Activated T-helper 1 cell treated with anti-CD3 and anti-CD28 coated beads, Interleukin-12 subunit alpha, Interleukin-12 subunit beta, Interleukin-2, Interleukin-4 antibody, amounts not matched to agents 30 ng/mL and 10 ng/mL and 1 ng/mL, durations not matched to agents 14 hours and 24 hours and 36 hours (primary cell): ENCODE measurements around the gene LRRFIP1. TPM values are rescaled to one million over a fixed set of nuclear protein-coding genes. Genes with fewer than 3 reads are reported as not detected.
"Not testable (repeated sequence)": the region's sequence is repeated elsewhere in the genome, so short reads cannot be mapped to it uniquely, and the experiment has no call there.

Experiments
- DNase-seq: peaks from one replicate; pipeline ENCODE4 v3.0.0; 2021; ENCODE audit warnings: low spot score
- H3K27ac Mint-ChIP-seq: one replicate; pipeline ENCODE4 v1.8.0; 2021; ENCODE audit warnings: mild to moderate bottlenecking, mixed read lengths
- H3K27me3 Mint-ChIP-seq: one replicate; pipeline ENCODE4 v1.8.0; 2022; ENCODE audit warnings: mild to moderate bottlenecking, moderate library complexity, mixed read lengths; ENCODE audit not compliant: insufficient read depth
- H3K36me3 Mint-ChIP-seq: one replicate; pipeline ENCODE4 v1.8.0; 2021; ENCODE audit warnings: low read depth, mixed read lengths
- H3K4me1 Mint-ChIP-seq: one replicate; pipeline ENCODE4 v1.8.0; 2021; ENCODE audit warnings: low read depth, mixed read lengths
- H3K4me3 Mint-ChIP-seq: one replicate; pipeline ENCODE4 v1.8.0; 2021; ENCODE audit warnings: mild to moderate bottlenecking, moderate library complexity, mixed read lengths
- H3K9me3 Mint-ChIP-seq: one replicate; pipeline ENCODE4 v1.8.0; 2021; ENCODE audit warnings: mixed read lengths
- intact Hi-C: fragments of 100-400 bp; cut with micrococcal nuclease; formaldehyde crosslinking; loops from one replicate; pipeline ENCODE4 v1.15.1; 2024
- total RNA-seq: library from RNA; stranded (reverse); gene quantifications from 2 replicates; pipeline ENCODE4 v1.2.3, GENCODE V29; 2022

Gene LRRFIP1
- total RNA-seq, 1 donor from 2014 or later, result 212 TPM

- peaks cover 4% of the 10 kb centered on the region for H3K27me3 Mint-ChIP-seq
- H3K36me3 Mint-ChIP-seq, result no peaks in the 10 kb centered on the region
- H3K27ac Mint-ChIP-seq, result no peak overlapping the region
- intact Hi-C loops, result no loop called here
- H3K4me3 Mint-ChIP-seq, result no peak overlapping the region
- H3K9me3 Mint-ChIP-seq, result no peaks in the 10 kb centered on the region
- no peak for DNase-seq
- H3K4me1 Mint-ChIP-seq, result peaks cover 8% of the 10 kb centered on the region
Measured at GRCh38 chr2:237592425-237592980, 34.9 kb upstream of the LRRFIP1 start.

DNA sequence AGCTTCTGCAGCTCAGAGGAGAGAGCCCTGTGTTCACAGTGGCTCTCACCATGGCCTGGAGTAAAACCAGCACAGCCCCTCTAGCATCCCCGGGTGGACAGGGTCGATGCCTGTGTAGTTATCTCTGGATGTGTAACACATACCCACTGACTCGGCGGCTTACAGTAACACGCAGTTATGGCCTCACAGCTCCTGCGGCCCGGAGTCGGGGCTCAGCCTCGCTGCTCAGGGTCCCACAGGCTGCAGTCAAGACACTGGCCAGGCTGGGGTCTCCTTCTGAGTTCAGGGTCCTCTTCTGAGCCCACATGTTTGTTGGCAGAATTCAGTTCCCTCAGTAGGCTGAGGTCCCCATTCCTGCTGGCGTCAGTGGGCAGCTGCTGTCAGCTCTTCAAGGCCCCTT is 34.4 kb upstream of the LRRFIP1 start:
- H3K27me3 Mint-ChIP-seq, result peaks cover 4% of the 10 kb centered on the region
- no peak overlapping the region for H3K27ac Mint-ChIP-seq
- intact Hi-C loops, result no loop called here
- peaks cover 8% of the 10 kb centered on the region for H3K4me1 Mint-ChIP-seq
- DNase-seq, result no peak
- no peak overlapping the region for H3K4me3 Mint-ChIP-seq
- no peaks in the 10 kb centered on the region for H3K9me3 Mint-ChIP-seq
- H3K36me3 Mint-ChIP-seq, result no peaks in the 10 kb centered on the region

- Mint-ChIP-seq H3K4me1 (peaks cover 8% of the 10 kb centered on the region), H3K36me3 (no peaks in the 10 kb centered on the region), H3K4me3 (no peak overlapping the region), H3K9me3 (no peaks in the 10 kb centered on the region), H3K27me3 (peaks cover 3% of the 10 kb centered on the region), H3K27ac (no peak overlapping the region)
- DNase-seq, result no peak
- intact Hi-C loops, result no loop called here
Measured at GRCh38 chr2:237593596-237594320, 33.6 kb upstream of the LRRFIP1 start.

DNA sequence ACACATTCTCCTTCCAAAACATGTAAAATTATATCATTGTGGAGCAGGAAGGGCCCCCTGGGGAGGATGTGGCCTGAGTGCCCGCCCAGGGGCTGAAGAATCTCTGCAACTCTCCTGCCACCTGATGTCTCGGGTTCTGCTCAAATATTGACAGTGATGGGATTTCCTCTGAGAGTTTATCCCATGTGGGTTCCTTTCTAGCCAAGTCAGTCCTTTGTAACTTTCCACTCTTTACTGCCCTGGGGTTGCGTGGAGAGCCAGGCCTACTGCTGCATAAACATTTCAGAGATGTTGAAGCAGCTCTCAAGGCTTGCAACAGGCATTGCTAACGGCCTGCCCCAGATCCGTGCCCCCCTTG is 32.9 kb upstream of the LRRFIP1 start:
- intact Hi-C loops, result no loop called here
- no peak for DNase-seq
- Mint-ChIP-seq H3K9me3 (no peaks in the 10 kb centered on the region), H3K4me3 (no peak overlapping the region), H3K36me3 (no peaks in the 10 kb centered on the region), H3K27ac (no peak overlapping the region), H3K4me1 (peaks cover 8% of the 10 kb centered on the region), H3K27me3 (peaks cover 2% of the 10 kb centered on the region)

- H3K9me3 Mint-ChIP-seq, intact Hi-C loops, DNase-seq, H3K36me3 Mint-ChIP-seq, H3K27ac Mint-ChIP-seq, H3K4me1 Mint-ChIP-seq, H3K27me3 Mint-ChIP-seq, H3K4me3 Mint-ChIP-seq: not testable (repeated sequence)
Measured at GRCh38 chr2:237595829-237596519, 31.4 kb upstream of the LRRFIP1 start.

GRCh38 chr2:237596520-237597195 is 30.7 kb upstream of the LRRFIP1 start:
- H3K4me1 Mint-ChIP-seq, result peaks cover 2% of the 10 kb centered on the region
- no peak for DNase-seq
- H3K36me3 Mint-ChIP-seq, result no peaks in the 10 kb centered on the region
- no peaks in the 10 kb centered on the region for H3K9me3 Mint-ChIP-seq
- H3K27ac Mint-ChIP-seq, result no peak overlapping the region
- H3K4me3 Mint-ChIP-seq, result no peak overlapping the region
- H3K27me3 Mint-ChIP-seq, result no peaks in the 10 kb centered on the region
- intact Hi-C loops, result no loop called here

- H3K27me3 Mint-ChIP-seq, result no peaks in the 10 kb centered on the region
- no peaks in the 10 kb centered on the region for H3K9me3 Mint-ChIP-seq
- no peak overlapping the region for H3K4me3 Mint-ChIP-seq
- intact Hi-C loops, result no loop called here
- DNase-seq, result no peak
- no peak overlapping the region for H3K27ac Mint-ChIP-seq
- peaks cover under 1% of the 10 kb centered on the region for H3K4me1 Mint-ChIP-seq
- no peaks in the 10 kb centered on the region for H3K36me3 Mint-ChIP-seq
Measured at GRCh38 chr2:237597196-237598145, 29.9 kb upstream of the LRRFIP1 start.

DNA sequence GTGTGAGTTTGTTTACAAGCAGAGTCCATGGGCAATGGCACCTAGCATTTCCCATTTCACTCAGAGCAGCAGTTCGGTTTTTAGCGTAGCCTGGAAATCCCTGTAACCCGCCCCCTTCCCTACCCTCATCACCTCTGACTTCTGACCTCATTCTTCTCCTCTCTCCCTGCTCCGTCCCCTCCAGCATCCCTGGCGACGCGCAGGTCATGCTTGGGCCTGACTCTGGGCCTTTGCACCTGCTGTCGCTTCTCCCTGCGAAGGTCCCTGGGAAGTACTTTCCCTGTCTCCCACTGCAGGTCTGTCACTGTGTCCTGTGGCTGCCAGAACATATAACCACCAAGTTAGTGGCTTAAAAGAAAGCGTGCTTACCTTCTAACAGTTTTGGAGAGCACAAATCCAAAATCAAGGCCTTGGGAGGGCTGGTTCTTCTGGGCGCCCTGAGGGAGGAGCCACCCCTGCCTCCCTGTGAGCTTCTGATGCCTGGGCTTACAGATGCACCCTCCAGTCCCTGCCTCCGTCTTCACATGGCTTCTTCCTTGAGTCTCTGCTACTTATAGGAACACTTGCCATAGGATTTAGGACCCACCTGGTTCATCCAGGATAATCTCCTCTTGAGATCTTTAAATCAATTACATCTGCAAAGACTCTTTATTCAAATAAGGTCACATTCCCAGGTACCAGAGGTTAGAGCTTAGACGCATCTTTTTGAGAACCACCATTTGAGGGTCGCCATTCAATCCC is 28.7 kb upstream of the LRRFIP1 start:
- H3K4me1 Mint-ChIP-seq, result peaks cover 12% of the 10 kb centered on the region
- no peaks in the 10 kb centered on the region for H3K27me3 Mint-ChIP-seq
- H3K36me3 Mint-ChIP-seq, result no peaks in the 10 kb centered on the region
- no peak overlapping the region for H3K27ac Mint-ChIP-seq
- intact Hi-C loops, result no loop called here
- no peak for DNase-seq
- no peaks in the 10 kb centered on the region for H3K9me3 Mint-ChIP-seq
- H3K4me3 Mint-ChIP-seq, result no peak overlapping the region

DNA sequence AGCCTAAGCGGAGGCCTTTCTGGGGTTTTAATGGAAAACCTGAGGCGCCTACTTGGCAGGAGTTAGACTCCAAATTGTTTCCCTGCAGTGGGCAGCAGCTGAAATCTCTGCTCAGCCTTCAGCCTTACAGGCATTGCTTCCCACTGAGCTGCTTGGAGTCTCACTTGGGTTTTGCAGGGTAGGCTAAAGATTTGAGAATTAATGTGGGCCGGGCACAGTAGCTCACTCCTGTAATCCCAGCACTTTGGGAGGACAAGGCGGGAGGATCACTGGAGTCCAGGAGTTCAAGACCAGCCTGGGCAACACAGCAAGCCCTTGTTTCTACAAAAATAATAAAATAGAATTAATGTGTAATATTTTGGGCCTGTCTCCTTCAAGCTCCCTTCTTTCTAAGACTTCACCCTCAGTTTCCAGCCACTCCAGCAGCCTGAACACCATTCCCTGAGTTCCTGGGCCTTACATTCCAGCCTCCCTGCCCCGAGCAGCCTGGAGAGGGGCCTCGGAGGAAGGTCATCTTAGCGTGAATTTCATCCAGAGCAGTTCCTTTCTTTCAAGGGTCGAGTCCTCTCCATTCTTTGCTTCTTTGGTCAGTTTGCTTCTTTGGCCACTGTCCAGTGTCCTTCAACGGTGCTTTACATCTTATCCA is 27.8 kb upstream of the LRRFIP1 start:
- no peaks in the 10 kb centered on the region for H3K27me3 Mint-ChIP-seq
- H3K4me1 Mint-ChIP-seq, result peaks cover 18% of the 10 kb centered on the region
- H3K36me3 Mint-ChIP-seq, result no peaks in the 10 kb centered on the region
- no peaks in the 10 kb centered on the region for H3K9me3 Mint-ChIP-seq
- H3K27ac Mint-ChIP-seq, result no peak overlapping the region
- H3K4me3 Mint-ChIP-seq, result no peak overlapping the region
- DNase-seq, result no peak
- intact Hi-C loops, result no loop called here

DNA sequence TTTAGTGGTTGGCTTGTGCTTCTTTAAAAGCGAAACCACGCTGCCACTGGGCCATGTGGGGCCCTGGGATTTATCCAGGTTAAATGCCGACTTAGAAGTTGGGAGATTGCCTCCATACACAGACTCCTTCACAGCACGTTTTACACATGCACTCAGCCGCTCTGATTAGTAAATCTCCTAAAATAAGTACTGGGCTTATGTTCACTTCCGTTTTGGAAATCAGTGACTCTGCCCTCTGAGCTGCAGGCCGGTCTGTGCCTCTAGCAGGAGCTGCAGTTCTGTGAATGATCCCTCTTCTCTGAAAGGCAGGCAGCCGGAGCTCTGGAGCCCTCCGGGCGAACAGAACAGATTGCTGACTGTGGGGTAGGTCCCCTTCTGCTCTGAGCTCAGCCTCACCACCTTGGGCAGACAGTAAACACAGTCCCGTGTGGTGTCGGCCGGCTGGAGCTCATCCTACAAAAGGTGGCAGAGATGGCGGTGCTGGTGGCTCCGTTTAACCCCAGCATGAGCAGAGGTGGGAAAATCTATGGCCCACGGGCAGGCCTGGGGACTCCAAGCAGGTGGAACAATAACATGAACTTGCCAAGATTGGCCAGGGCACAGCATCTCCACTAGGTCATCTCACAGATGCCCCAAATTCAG is 27.1 kb upstream of the LRRFIP1 start:
- H3K27ac Mint-ChIP-seq, result no peak overlapping the region
- no peaks in the 10 kb centered on the region for H3K27me3 Mint-ChIP-seq
- peaks cover 18% of the 10 kb centered on the region for H3K4me1 Mint-ChIP-seq
- H3K36me3 Mint-ChIP-seq, result no peaks in the 10 kb centered on the region
- no peaks in the 10 kb centered on the region for H3K9me3 Mint-ChIP-seq
- H3K4me3 Mint-ChIP-seq, result no peak overlapping the region
- no peak for DNase-seq
- intact Hi-C loops, result no loop called here

DNA sequence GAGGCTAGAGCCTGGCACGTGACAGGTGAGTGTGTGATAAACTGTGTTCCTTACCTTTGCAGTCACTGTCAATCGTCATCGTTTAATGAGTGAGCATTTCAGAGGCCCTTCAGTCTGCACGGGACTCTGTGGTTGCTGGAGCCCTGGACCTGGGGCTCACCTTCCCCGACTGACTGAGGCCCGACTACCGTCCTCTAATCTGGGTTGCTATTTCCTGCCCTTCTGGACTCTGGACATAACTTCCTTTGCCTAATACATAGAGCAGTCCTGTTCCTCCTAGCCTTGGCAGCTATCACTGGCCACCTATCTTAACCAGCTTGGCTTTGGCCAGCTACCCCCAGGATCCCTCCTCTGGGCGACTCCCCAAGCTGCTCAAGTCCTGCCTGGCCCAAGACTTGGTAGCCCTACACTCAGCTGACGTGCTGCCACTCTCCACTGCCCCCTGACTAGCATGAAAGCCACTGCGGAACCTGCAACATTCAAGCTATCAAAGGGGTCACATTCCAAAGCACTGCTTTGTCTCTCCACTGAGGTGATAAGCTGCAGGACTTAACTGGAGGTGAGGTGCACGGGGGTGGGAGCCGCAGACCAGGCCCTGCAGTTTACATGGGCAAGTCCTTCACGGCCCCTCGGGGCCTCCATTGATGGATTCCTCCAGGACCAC is 25.8 kb upstream of the LRRFIP1 start:
- Mint-ChIP-seq H3K36me3 (no peaks in the 10 kb centered on the region), H3K9me3 (no peaks in the 10 kb centered on the region), H3K27me3 (no peaks in the 10 kb centered on the region), H3K4me1 (peaks cover 18% of the 10 kb centered on the region), H3K27ac (no peak overlapping the region), H3K4me3 (no peak overlapping the region)
- DNase-seq, result no peak
- intact Hi-C loops, result no loop called here
